Activated T-cell treated with anti-CD3 and anti-CD28 coated beads for 4 hours (primary cell): ENCODE measurements around the gene C17orf114.

Source experiments
- DNase-seq: peaks from one replicate; pipeline ENCODE4 v3.0.0-alpha.2; 2020

The C17orf114 gene

GRCh38 chr17:4822835-4823234 is 20.7 kb upstream of the C17orf114 start:
- no peak for DNase-seq

- DNase-seq, result no peak
Measured at GRCh38 chr17:4818276-4818675, 16.1 kb upstream of the C17orf114 start.

GRCh38 chr17:4816826-4817225 is 14.7 kb upstream of the C17orf114 start:
- no peak for DNase-seq

- DNase-seq, result no peak
Measured at GRCh38 chr17:4815043-4815675, 13.0 kb upstream of the C17orf114 start.

- DNase-seq, result no peak
Measured at GRCh38 chr17:4812690-4813089, 10.6 kb upstream of the C17orf114 start.

- DNase-seq, result no peak
Measured at GRCh38 chr17:4811471-4811870, 9.3 kb upstream of the C17orf114 start.

- no peak for DNase-seq
Measured at GRCh38 chr17:4810696-4811290, 8.7 kb upstream of the C17orf114 start.

- no peak for DNase-seq
Measured at GRCh38 chr17:4808378-4808767, 6.2 kb upstream of the C17orf114 start.

GRCh38 chr17:4807605-4808377 is 5.7 kb upstream of the C17orf114 start:
- DNase-seq, result no peak

GRCh38 chr17:4806777-4807604 is 4.9 kb upstream of the C17orf114 start, which contains the start of gene PLD2:
Gene PLD2 (plus strand): TSS chr17:4807152. CDS start chr17:4807773, 621 bp downstream.
- DNase-seq, result peak; percentile 70

GRCh38 chr17:4806456-4806776 is 4.3 kb upstream of the C17orf114 start:
- DNase-seq, result no peak

- no peak for DNase-seq
Measured at GRCh38 chr17:4800462-4801196, 1.5 kb downstream of the C17orf114 start.

- DNase-seq, result no peak
Measured at GRCh38 chr17:4796552-4796920, 5.6 kb downstream of the C17orf114 start.

- no peak for DNase-seq
Measured at GRCh38 chr17:4795168-4795567, 7.0 kb downstream of the C17orf114 start.

GRCh38 chr17:4790705-4791088 is 11.4 kb downstream of the C17orf114 start:
- DNase-seq, result no peak

- peak; percentile 55 for DNase-seq
Measured at GRCh38 chr17:4789951-4790704, 12.0 kb downstream of the C17orf114 start.

GRCh38 chr17:4789701-4789950 is 12.5 kb downstream of the C17orf114 start:
- DNase-seq, result no peak

GRCh38 chr17:4788807-4789700 is 13.1 kb downstream of the C17orf114 start, which contains the start of gene GLTPD2:
Gene GLTPD2 (plus strand): TSS chr17:4788964. CDS start chr17:4789012, 48 bp downstream.
- DNase-seq, result no peak

- DNase-seq, result no peak
Measured at GRCh38 chr17:4788159-4788806, 13.8 kb downstream of the C17orf114 start.

- no peak for DNase-seq
Measured at GRCh38 chr17:4786516-4786915, 15.6 kb downstream of the C17orf114 start.
